Measurements from ENCODE around the gene TMCO5A.

The TMCO5A gene

GRCh38 chr15:37929238-37929637 lies 5.2 kb upstream of the TMCO5A start:
- no peak overlapping the region for H3K4me3 ChIP-seq (ENCODE audit: low read depth, low read length)
- TF ChIP-seq CTCF (IDR thresholded peaks at IDR 0.05; ENCODE audit: borderline replicate concordance, insufficient read depth, low read depth, low read length), result no peak

- TF ChIP-seq CTCF (IDR thresholded peaks at IDR 0.05; ENCODE audit: borderline replicate concordance, insufficient read depth, low read depth, low read length), result no peak
- no peak overlapping the region for H3K4me3 ChIP-seq (ENCODE audit: low read depth, low read length)
Observed at GRCh38 chr15:37931321-37931720, 3.1 kb upstream of the TMCO5A start.

GRCh38 chr15:37931868-37932267 lies 2.6 kb upstream of the TMCO5A start:
- TF ChIP-seq CTCF (IDR thresholded peaks at IDR 0.05; ENCODE audit: borderline replicate concordance, insufficient read depth, low read depth, low read length), result no peak
- no peak overlapping the region for H3K4me3 ChIP-seq (ENCODE audit: low read depth, low read length)

GRCh38 chr15:37932549-37932948 lies 1.9 kb upstream of the TMCO5A start:
- no peak overlapping the region for H3K4me3 ChIP-seq (ENCODE audit: low read depth, low read length)
- TF ChIP-seq CTCF (IDR thresholded peaks at IDR 0.05; ENCODE audit: borderline replicate concordance, insufficient read depth, low read depth, low read length), result no peak

- TF ChIP-seq CTCF (IDR thresholded peaks at IDR 0.05; ENCODE audit: borderline replicate concordance, insufficient read depth, low read depth, low read length), result no peak
- H3K4me3 ChIP-seq (ENCODE audit: low read depth, low read length), result no peak overlapping the region
Observed at GRCh38 chr15:37933666-37934065, 774 bp upstream of the TMCO5A start.

- TF ChIP-seq CTCF (IDR thresholded peaks at IDR 0.05; ENCODE audit: borderline replicate concordance, insufficient read depth, low read depth, low read length), result no peak
Observed at GRCh38 chr15:37940876-37941275, 6.4 kb downstream of the TMCO5A start.

GRCh38 chr15:37941779-37942178 lies 7.3 kb downstream of the TMCO5A start:
- no peak for TF ChIP-seq CTCF (IDR thresholded peaks at IDR 0.05; ENCODE audit: borderline replicate concordance, insufficient read depth, low read depth, low read length)
- H3K4me3 ChIP-seq (ENCODE audit: low read depth, low read length), result no peak overlapping the region

More at GRCh38 chr15:37940876-37941275, 6.4 kb downstream of the TMCO5A start:
- no peak overlapping the region for H3K4me3 ChIP-seq (ENCODE audit: low read depth, low read length)
